ENCODE measurements around the gene HRH2.
"Not testable (repeated sequence)": the region's sequence is repeated elsewhere in the genome, so short reads cannot be mapped to it uniquely, and the experiment has no call there.

HRH2 gene

DNA sequence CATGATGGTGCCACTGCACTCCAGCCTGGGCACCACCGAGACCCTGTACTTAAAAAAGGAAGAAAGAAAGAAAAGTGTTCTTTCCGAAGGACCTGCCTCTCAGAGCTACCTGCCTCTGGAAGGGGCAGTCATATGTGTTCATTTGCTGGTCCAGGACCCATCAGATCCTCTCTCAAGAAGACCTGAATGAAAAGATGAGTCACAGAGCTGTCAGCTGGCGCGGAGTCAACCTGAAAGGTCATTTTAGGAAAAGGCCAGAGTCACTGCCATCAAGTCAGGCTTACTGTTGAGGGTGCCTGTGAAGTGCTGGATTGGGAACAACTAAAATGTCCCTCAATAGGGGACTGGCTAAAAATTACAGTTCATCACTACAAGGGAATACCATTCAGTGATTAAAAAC, 14.9 kb upstream of the HRH2 start:
- DNase-seq (ENCODE audit: low read depth), result no peak
- TF ChIP-seq, protein P1, sequence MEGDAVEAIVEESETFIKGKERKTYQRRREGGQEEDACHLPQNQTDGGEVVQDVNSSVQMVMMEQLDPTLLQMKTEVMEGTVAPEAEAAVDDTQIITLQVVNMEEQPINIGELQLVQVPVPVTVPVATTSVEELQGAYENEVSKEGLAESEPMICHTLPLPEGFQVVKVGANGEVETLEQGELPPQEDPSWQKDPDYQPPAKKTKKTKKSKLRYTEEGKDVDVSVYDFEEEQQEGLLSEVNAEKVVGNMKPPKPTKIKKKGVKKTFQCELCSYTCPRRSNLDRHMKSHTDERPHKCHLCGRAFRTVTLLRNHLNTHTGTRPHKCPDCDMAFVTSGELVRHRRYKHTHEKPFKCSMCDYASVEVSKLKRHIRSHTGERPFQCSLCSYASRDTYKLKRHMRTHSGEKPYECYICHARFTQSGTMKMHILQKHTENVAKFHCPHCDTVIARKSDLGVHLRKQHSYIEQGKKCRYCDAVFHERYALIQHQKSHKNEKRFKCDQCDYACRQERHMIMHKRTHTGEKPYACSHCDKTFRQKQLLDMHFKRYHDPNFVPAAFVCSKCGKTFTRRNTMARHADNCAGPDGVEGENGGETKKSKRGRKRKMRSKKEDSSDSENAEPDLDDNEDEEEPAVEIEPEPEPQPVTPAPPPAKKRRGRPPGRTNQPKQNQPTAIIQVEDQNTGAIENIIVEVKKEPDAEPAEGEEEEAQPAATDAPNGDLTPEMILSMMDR (conservative IDR thresholded peaks at IDR 0.05; ENCODE audit: low read length), result no peak

DNA sequence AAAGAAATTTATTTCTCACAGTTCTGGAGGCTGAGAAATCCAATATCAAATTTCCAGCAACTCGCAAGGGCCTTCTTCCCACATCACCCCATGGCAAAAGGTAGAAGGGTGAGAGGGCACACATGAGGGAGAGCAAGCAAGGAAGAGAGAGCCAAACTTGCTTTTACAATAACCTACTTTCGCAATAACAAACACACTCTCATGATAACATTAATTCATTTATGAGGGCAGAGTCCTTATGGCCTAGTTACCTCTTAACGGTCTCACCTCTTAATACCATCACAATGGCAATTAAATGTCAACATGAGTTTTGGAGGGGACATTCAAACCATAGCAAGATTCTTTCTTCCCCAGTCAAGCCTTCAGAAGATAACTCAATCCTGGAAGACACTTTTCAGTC, 11.6 kb upstream of the HRH2 start:
- no peak for DNase-seq (ENCODE audit: low read depth)
- TF ChIP-seq, protein P1 (conservative IDR thresholded peaks at IDR 0.05; ENCODE audit: low read length), result no peak
- no peak overlapping the region for H3K4me3 ChIP-seq (ENCODE audit: low read length)

More for the DNA sequence above, 14.9 kb upstream of the HRH2 start:
- H3K4me3 ChIP-seq (ENCODE audit: low read length), result no peak overlapping the region

DNA sequence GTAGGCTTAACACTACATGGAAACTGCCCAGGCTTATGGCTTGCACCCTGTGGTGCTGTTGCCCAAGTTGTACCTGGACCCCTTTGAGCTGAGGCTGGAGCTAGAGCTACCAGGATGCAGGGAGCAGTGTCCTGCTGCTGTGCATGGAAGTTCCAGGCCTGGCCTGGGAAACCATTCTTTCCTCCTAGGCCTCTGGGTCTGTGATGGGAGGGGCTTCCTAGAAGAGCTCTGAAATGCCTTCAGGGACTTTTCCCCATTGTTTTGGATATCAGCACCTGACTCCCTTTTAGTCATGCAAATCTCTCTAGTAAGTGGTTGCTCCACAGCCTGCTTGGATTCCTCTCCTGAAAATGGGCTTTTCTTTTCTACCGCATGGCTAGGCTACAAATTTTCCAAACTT, 7.9 kb upstream of the HRH2 start:
- no peak for DNase-seq (ENCODE audit: low read depth)
- TF ChIP-seq, protein P1 (conservative IDR thresholded peaks at IDR 0.05; ENCODE audit: low read length), result no peak
- no peak overlapping the region for H3K4me3 ChIP-seq (ENCODE audit: low read length)

DNA sequence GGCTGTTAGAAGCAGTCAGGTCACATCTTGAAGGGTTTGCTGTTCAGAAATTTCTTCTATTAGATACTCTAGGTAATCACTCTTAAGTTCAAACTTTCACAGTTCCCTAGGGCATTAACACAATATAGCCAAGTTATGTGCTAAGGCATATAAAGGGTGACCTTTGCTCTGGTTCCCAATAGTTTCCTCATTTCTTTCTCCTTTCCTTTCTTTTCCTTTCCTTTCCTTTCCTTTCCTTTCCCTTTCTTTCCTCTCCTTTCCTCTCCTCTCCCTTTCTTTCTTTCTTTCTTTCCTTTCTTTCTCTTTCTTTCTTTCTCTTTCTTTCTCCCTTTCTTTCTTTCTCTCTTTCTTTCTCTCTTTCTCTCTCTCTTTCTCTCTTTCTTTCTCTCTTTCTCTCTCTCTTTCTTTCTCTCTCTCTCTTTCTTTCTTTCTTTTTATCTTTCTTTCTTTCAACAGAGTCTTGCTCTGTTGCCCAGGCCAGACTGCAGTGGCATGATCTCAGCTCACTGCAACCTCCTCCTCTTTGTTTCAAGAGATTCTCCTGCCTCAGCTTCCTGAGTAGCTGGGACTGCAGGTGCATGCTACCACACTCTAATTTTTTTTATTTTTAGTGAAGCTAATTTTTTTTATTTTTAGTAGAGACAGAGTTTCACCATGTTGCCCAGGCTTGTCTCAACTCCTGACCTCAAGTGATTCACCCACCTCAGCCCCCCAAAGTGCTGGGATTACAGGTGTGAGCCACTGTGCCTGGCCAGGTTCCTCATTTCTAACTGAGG, 7.3 kb upstream of the HRH2 start:
- H3K4me3 ChIP-seq (ENCODE audit: low read length); DNase-seq (ENCODE audit: low read depth): not testable (repeated sequence)

DNA sequence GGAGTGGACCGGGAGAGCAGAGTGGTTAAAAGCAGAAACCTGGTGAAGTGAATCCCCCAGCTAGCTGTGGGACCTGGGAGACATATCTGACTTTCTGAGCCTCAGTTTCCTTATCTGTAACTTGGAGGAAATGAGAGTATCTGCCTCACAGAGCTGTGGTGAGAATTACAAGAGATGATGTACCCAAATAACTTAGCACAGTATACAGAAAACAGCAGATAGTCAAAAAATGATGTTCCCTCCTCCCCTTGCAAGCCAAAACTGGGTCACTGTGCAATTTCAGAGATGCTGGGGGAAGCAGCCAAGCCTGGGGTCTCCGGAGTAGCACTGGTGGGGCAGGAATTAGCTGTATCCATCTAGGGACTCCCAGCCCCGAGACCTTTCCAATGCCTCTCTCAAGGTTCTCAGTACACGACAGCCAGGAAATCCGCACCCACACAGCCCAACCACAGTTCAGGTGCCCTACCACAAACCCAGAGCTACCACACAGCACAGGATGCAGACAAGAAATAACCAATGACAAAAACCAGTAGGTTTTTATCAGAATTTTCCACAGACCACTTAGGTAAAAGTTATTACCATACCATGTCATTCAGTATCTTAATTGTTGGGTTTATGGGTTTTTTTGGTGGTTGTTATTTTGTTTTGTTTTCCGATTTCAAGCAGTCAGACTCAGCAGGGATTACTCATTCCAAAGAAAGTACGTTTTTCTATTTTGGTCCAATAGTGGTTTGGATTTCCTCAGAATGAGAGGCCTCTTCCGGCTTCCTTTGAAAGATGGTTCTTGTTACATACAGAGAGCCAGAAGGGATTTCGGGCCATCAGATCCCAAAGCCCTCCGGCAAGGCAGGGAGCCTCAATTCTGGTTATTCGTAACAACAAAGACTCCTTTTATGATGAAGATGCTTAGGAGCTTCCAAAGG, 4.9 kb upstream of the HRH2 start:
- H3K4me3 ChIP-seq (ENCODE audit: low read length), result no peak overlapping the region
- TF ChIP-seq, protein P1 (conservative IDR thresholded peaks at IDR 0.05; ENCODE audit: low read length), result no peak
- no peak for DNase-seq (ENCODE audit: low read depth)

DNA sequence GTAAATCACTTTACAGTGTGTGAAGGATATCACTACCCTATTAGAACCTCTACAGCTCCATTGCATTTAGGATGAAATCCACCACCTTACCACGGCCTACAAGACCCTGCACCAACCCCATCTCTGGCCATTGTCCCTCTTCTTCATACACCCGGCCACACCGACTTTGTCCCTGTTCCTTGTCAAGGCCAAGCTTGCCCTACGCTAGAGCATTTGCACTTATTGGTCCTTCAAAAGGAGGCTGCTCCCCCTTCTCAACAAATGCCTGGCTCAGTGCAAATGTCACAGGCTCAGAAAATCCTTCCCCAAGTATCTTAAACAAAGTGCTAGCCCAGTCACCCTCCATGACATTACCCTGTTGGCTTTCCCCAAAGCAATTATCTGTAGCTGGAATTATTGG, 4.1 kb upstream of the HRH2 start:
- TF ChIP-seq, protein P1 (conservative IDR thresholded peaks at IDR 0.05; ENCODE audit: low read length), result no peak
- H3K4me3 ChIP-seq (ENCODE audit: low read length), result no peak overlapping the region
- DNase-seq (ENCODE audit: low read depth), result no peak

DNA sequence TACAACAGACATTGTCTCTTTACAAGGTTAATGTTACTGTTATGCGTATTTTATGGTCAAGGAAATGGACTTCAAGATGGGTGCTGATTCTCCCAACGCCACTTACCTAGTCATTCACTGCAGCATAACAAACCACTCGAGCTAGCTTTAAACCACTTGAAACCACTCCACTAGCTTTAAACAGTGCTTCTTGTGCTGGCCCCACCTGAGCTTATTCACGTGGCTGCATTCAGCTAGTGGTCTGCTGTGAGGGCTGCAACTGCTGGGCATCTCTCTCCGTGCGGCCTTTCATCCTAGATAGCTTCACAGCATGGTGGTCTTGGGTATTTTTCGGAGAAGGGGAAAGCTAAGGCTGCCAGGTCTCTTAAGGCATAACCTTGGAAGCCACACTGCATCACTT, 3.5 kb upstream of the HRH2 start:
- no peak overlapping the region for H3K4me3 ChIP-seq (ENCODE audit: low read length)
- no peak for DNase-seq (ENCODE audit: low read depth)
- TF ChIP-seq, protein P1 (conservative IDR thresholded peaks at IDR 0.05; ENCODE audit: low read length), result no peak
